Smooth muscle cell (in vitro differentiated cells): ENCODE measurements around the gene RIC8B. TPM values are rescaled to one million over a fixed set of nuclear protein-coding genes. Genes with fewer than 3 reads are reported as not detected.

Experiments used
- DNase-seq: peaks from one replicate; lab custom pipeline; 2025; ENCODE audit not compliant: unreplicated experiment; lab: John Stamatoyannopoulos, UW
- H2AFZ ChIP-seq: fragments of 200-600 bp; sonication (generic); 2 replicates; pipeline ENCODE4 v1.6.0; 2016; ENCODE audit warnings: antibody characterized with exemption, low read depth, mild to moderate bottlenecking
- H3F3A ChIP-seq: fragments of 200-600 bp; sonication (generic); 2 replicates; pipeline ENCODE4 v1.6.0; 2017; ENCODE audit warnings: antibody characterized with exemption, low read depth
- H3K27ac ChIP-seq: fragments of 200-600 bp; sonication (generic); 2 replicates; pipeline ENCODE4 v1.5.1; 2016; ENCODE audit warnings: low read depth, mild to moderate bottlenecking
- H3K27me3 ChIP-seq: fragments of 200-600 bp; sonication (generic); 2 replicates; pipeline ENCODE4 v1.6.1; 2016; ENCODE audit warnings: low read depth, mild to moderate bottlenecking
- H3K36me3 ChIP-seq: fragments of 200-600 bp; sonication (generic); 2 replicates; pipeline ENCODE4 v1.5.1; 2016; ENCODE audit warnings: low read depth
- H3K4me1 ChIP-seq: fragments of 200-600 bp; sonication (generic); 2 replicates; pipeline ENCODE4 v1.5.1; 2016; ENCODE audit warnings: low read depth
- H3K4me2 ChIP-seq: fragments of 200-600 bp; sonication (generic); 2 replicates; pipeline ENCODE4 v1.6.0; 2016; ENCODE audit warnings: mild to moderate bottlenecking
- H3K4me3 ChIP-seq: fragments of 200-600 bp; sonication (generic); 2 replicates; pipeline ENCODE4 v1.5.1; 2016; ENCODE audit warnings: mild to moderate bottlenecking
- H3K79me2 ChIP-seq: fragments of 200-600 bp; sonication (generic); 2 replicates; pipeline ENCODE4 v1.6.0; 2016; ENCODE audit warnings: low read depth, mild to moderate bottlenecking
- H3K9ac ChIP-seq: fragments of 200-600 bp; sonication (generic); 2 replicates; pipeline ENCODE4 v1.6.0; 2016; ENCODE audit warnings: low read depth
- H3K9me3 ChIP-seq: fragments of 200-600 bp; sonication (generic); replicated peaks from 2 replicates; pipeline ENCODE4 v1.5.1; 2016; ENCODE audit warnings: low read depth
- H4K20me1 ChIP-seq: fragments of 200-600 bp; sonication (generic); 2 replicates; pipeline ENCODE4 v1.6.0; 2016; ENCODE audit warnings: low read depth
- WGBS: methylation state at CpG from one replicate; pipeline ENCODE4 v1.1.7; 2016; ENCODE audit warnings: low lambda C conversion rate; 5-methylcytosine and 5-hydroxymethylcytosine counted together
- polyA plus RNA-seq: library from polyadenylated mRNA; unstranded; fragments of >200 nt; fragmentation: Nextera tagmentation; extraction: Ambion mirVana; gene quantifications from 2 replicates; pipeline ENCODE4 v1.2.1, GENCODE V29; 2016
- total RNA-seq: library from RNA; depleted of rRNA; stranded (reverse); fragments of >200 nt; gene quantifications from 2 replicates; pipeline ENCODE4 v1.2.3, GENCODE V29; 2014
- TF ChIP-seq, protein P1 (sequence below): fragments of 200-600 bp; sonication (generic); IDR thresholded peaks from 2 replicates; pipeline ENCODE4 v1.5.1; 2017; ENCODE audit warnings: borderline replicate concordance, mild to moderate bottlenecking, antibody characterized with exemption; ENCODE audit not compliant: insufficient read depth, poor library complexity, severe bottlenecking

The RIC8B gene
- total and polyA plus RNA-seq, 2 experiments from 2014 or later: 7.3 to 11.7 TPM

DNA sequence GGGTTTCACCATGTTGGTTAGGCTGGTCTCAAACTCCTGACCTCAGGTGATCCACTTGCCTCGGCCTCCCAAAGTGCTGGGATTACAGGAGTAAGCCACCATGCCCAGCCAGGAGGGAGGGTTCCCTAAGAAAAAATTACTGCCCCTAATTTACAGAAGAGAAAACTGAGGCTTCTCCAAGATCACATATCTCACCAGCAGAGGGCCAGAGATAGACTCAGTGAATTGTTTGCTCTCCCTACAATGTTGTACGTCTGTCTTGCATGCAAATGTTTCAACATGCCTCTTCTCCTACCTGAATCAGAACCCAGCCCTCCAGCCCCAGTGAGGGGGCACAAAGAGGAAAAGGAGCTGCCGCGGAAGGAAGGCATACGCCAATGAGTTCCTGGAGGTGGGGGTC lies 132.9 kb downstream of the RIC8B start:
- WGBS: 83% methylated on average over 5 of the region's 5 CpGs
- no peaks in the 10 kb centered on the region for H3K79me2 ChIP-seq
- H3K36me3 ChIP-seq: no peaks in the 10 kb centered on the region
- no peak overlapping the region for H2AFZ ChIP-seq
- H3K27ac ChIP-seq: no peak overlapping the region
- no peak for DNase-seq
- no peak overlapping the region for H3K4me2 ChIP-seq
- peaks cover 6% of the 10 kb centered on the region for H3K4me1 ChIP-seq
- H3K27me3 ChIP-seq: peaks cover 11% of the 10 kb centered on the region
- H3K4me3 ChIP-seq: no peak overlapping the region
- H4K20me1 ChIP-seq: no peaks in the 10 kb centered on the region
- H3K9ac ChIP-seq: no peak overlapping the region
- no peaks in the 10 kb centered on the region for H3K9me3 ChIP-seq
- TF ChIP-seq, protein P1, sequence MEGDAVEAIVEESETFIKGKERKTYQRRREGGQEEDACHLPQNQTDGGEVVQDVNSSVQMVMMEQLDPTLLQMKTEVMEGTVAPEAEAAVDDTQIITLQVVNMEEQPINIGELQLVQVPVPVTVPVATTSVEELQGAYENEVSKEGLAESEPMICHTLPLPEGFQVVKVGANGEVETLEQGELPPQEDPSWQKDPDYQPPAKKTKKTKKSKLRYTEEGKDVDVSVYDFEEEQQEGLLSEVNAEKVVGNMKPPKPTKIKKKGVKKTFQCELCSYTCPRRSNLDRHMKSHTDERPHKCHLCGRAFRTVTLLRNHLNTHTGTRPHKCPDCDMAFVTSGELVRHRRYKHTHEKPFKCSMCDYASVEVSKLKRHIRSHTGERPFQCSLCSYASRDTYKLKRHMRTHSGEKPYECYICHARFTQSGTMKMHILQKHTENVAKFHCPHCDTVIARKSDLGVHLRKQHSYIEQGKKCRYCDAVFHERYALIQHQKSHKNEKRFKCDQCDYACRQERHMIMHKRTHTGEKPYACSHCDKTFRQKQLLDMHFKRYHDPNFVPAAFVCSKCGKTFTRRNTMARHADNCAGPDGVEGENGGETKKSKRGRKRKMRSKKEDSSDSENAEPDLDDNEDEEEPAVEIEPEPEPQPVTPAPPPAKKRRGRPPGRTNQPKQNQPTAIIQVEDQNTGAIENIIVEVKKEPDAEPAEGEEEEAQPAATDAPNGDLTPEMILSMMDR: no peak
- H3F3A ChIP-seq: no peaks in the 10 kb centered on the region

DNA sequence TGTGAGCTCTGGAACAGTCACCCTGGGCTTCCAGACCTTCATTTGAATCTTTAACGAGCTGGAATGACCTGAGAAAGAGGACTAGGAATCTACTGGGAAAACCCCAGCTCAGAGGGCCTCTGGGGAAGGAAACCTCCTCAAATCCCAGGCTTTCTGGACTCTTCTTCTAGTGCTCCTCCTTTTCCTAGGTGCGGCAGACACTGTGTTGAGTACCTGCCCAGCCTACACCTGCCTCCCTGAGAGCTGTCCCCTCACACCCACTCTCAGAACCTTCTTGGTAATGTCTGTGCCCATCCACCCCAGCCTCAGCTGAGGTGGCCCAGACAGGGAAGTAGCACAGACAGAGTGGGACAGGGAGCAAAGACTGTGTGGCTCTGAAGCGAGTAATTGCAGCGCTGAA lies 133.4 kb downstream of the RIC8B start:
- Histone ChIP-seq H3K4me3 (no peak overlapping the region), H3K9ac (no peak overlapping the region), H3K27me3 (peaks cover 11% of the 10 kb centered on the region), H3K79me2 (no peaks in the 10 kb centered on the region), H2AFZ (no peak overlapping the region), H3K27ac (no peak overlapping the region), H3K4me1 (peaks cover 6% of the 10 kb centered on the region), H3F3A (no peaks in the 10 kb centered on the region), H3K36me3 (no peaks in the 10 kb centered on the region), H3K4me2 (no peak overlapping the region), H3K9me3 (no peaks in the 10 kb centered on the region), H4K20me1 (no peaks in the 10 kb centered on the region)
- 83% methylated on average over 4 of the region's 4 CpGs for WGBS
- TF ChIP-seq, protein P1: no peak
- DNase-seq: no peak

- H3K27me3 ChIP-seq: peaks cover 11% of the 10 kb centered on the region
- no peaks in the 10 kb centered on the region for H3K9me3 ChIP-seq
- no peaks in the 10 kb centered on the region for H4K20me1 ChIP-seq
- H3K4me1 ChIP-seq: no peaks in the 10 kb centered on the region
- TF ChIP-seq, protein P1: no peak
- H3K79me2 ChIP-seq: no peaks in the 10 kb centered on the region
- no peak overlapping the region for H3K4me2 ChIP-seq
- WGBS: 76% methylated on average over 3 of the region's 3 CpGs
- no peak overlapping the region for H3K27ac ChIP-seq
- H3K36me3 ChIP-seq: no peaks in the 10 kb centered on the region
- H3K9ac ChIP-seq: no peak overlapping the region
- no peak for DNase-seq
- H2AFZ ChIP-seq: no peak overlapping the region
- no peak overlapping the region for H3K4me3 ChIP-seq
- H3F3A ChIP-seq: no peaks in the 10 kb centered on the region
These were observed 134.1 kb downstream of the RIC8B start for GRCh38 chr12:106908561-106908960.

DNA sequence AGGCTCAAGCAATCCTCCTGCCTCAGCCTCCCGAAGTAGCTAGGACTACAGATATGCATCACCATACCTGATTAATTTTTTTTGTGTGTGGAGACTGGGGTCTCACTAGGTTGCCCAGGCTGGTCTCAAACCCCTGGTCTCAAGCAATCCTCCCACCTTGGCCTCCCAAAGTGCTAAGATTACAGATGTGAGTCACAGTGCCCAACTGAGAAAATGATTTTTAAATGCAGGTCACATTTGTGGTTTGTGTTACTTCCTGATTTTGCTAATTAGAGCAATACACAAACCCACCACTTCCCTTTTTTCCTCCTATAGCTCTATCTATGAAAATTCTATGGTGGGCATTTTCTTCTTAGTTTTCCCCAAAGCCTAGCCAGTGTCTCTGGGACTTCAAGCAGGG lies 135.7 kb downstream of the RIC8B start:
- H4K20me1 ChIP-seq: no peaks in the 10 kb centered on the region

More for the DNA sequence above, 135.7 kb downstream of the RIC8B start:
- H3K9ac ChIP-seq: no peak overlapping the region
- no peaks in the 10 kb centered on the region for H3K79me2 ChIP-seq
- H2AFZ ChIP-seq: no peak overlapping the region
- H3K4me3 ChIP-seq: no peak overlapping the region
- H3K4me1 ChIP-seq: no peaks in the 10 kb centered on the region
- no peaks in the 10 kb centered on the region for H3F3A ChIP-seq
- 100% methylated on average over 1 of the region's 1 CpG for WGBS
- H3K9me3 ChIP-seq: no peaks in the 10 kb centered on the region
- no peaks in the 10 kb centered on the region for H3K27me3 ChIP-seq
- no peak for DNase-seq
- no peaks in the 10 kb centered on the region for H3K36me3 ChIP-seq
- TF ChIP-seq, protein P1: no peak
- no peak overlapping the region for H3K4me2 ChIP-seq
- no peak overlapping the region for H3K27ac ChIP-seq
